ENCODE data around the gene CSTPP1.

Gene CSTPP1, protein sequence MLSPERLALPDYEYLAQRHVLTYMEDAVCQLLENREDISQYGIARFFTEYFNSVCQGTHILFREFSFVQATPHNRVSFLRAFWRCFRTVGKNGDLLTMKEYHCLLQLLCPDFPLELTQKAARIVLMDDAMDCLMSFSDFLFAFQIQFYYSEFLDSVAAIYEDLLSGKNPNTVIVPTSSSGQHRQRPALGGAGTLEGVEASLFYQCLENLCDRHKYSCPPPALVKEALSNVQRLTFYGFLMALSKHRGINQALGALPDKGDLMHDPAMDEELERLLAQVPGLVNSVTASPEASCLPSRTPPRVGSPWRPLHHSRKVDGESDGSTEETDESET

DNA sequence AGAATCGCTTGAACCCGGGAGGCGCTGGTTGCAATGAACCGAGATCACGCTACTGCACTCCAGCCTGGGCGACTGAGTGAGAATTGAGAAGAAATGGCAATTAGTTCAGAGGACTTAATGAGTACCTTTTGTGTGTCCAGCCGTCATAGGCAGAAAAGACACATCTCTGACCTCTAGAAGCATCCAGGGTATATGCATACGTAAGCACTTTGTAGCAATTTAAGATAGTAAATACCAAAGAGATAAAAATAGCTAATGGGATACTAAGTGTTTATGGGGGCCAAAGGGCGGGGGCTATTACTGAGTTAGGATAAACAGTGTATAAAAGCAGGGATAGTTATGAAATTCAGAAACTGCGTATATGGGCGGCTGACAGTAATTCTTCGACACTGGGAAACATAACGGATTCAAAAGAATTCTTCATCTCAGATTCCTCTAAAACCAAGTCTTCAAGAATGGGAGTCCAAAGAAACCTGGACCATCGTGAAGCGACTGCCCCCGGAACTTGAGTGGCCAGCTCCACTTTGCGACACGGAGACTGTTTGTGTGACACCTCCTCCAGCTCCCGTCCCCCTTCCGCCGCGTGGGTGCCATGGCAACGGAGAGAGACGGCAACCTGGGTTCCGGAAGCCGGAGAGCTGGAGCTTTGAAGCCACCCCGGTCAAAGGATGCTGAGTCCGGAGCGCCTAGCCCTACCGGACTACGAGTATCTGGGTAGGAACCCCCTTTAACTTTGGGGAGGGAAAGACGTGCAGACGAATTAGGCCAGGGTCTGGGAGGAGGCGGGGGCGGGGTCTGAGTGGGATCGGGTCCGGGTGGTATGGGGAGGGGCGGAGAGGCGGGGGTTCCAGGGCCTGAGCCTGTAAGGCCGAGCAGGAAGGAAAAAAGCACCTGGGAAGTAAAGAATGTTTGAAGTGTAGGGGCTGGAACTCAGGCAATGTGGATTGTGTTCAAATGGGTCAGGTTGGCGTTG lies at the start of gene CSTPP1:
TSS of gene CSTPP1 (plus strand) at position 624 of the 973 bp plus-strand sequence. CDS start at position 669, 45 bp downstream.
- peak; percentile 21 for DNase-seq

DNA sequence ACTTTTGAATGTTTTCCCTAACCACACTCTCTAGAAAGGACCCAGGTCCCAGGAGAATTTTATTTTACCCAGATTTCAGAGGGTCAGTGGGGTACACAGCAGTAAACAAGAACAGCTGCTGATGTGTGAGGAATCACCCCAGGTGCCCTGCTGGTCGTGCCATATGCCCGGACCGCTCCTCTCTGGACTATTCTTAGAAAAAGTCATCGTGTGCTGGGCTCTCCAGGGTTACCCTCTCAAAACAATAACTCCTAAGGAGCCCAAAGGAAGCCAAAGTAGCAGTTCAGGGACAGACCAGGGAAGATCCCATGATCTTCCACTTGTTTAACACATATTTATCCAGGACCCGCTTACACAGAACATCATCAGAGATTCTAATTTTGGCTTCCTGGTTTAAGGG lies 47.9 kb upstream of the CSTPP1 start:
- DNase-seq = no peak

DNA sequence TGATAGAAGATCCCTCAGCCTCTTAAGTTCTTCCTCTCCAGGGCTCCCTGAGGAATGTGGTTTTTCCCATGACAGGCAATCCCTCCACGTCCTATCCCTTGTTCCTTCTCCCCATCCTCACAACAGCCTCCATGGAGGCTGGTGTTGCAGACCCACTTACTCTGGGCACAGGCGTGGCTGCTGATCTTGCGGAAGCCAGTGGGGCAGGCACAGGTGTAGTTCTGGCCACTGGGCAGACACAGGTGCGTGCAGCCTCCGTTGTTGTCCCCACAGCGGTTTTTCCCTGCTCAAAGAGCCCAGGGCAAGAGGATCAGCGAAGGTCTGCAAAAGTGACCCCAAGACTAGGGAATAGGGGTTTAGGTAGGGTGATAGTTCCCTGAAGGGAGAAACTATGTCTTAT lies 47.3 kb upstream of the CSTPP1 start:
- no peak for DNase-seq

- DNase-seq = no peak
These were observed 46.7 kb upstream of the CSTPP1 start for GRCh38 chr11:46889689-46890475.

DNA sequence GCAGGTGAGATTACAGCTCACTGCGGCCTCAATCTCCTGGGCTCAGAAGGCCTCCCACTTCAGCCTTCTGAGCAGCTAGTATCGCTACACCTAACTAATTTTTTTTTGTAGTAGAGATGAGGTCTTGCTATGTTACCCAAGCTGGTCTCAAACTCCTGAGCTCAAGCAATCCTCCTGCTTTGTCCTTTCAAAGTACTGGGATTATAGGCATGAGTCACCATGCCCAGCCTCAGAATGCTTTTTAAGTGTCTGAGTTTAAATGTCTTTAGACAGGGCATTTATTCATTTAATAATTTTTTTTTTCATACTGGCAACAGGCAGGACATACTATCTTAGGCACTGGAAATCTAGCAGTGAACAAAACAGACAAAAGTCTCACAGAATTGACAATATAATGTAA lies 45.9 kb upstream of the CSTPP1 start:
- no peak for DNase-seq

- DNase-seq = no peak
These were observed 44.5 kb upstream of the CSTPP1 start for GRCh38 chr11:46892109-46892508.

DNA sequence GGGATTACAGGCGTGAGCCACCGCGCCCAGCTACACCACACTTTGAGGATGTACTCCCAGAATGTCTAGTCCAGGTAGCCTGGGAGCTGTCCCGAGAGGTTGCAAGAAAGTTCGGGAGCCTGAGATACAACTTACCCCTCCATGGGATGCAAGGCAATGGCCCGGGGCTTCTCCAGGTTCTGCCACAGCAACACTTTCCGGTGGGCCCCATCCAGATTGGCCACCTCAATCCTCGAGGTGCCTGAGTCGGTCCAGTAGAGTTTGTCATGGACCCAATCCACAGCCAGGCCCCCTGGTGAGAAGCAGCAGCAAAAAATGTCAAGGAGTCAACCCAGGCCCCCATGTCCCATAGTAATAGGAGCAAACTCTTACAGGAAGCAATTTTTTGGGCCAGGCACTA lies 43.7 kb upstream of the CSTPP1 start:
- DNase-seq = no peak

DNA sequence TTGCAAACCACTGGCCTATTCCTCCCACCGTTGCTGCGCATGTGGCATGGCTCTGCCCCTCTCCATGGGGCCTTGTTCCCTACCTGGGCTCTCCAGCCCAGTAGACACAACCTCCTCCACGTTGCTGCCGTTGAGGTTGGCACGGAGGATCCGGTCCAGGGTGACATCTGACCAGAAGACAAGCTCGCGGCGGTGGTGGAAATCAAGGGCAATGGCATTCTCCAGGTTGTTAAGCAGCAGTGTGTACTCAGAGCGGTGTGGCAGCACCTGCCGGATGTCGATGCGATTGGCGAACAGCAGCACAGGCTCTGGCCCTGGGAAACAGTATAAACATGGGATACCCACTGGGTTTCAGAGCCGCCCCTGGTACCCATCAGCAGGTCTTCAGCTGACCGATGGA lies 42.1 kb upstream of the CSTPP1 start:
- no peak for DNase-seq

DNA sequence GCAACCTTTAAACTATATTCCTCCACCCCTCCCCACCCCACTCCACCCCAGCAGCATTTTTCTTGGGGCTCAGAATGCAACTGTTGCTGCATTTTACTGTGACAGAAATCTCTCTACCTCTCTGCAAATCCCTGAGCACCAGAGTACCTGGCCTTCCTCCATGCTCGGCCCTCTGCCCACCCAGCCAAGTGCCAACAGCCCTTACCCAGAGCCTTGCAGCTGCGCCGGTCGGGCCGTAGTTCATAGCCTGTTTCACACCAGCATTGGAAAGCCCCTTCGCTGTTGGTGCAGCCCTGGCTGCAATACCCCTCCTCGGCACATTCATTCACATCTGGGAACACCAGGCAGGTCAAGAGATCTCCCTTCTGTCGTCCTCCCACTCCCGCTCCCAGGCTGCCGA lies 41.6 kb upstream of the CSTPP1 start:
- DNase-seq = no peak

- no peak for DNase-seq
These were observed 40.7 kb upstream of the CSTPP1 start for GRCh38 chr11:46895821-46896220.

- DNase-seq = no peak
These were observed 39.7 kb upstream of the CSTPP1 start for GRCh38 chr11:46896719-46897406.

DNA sequence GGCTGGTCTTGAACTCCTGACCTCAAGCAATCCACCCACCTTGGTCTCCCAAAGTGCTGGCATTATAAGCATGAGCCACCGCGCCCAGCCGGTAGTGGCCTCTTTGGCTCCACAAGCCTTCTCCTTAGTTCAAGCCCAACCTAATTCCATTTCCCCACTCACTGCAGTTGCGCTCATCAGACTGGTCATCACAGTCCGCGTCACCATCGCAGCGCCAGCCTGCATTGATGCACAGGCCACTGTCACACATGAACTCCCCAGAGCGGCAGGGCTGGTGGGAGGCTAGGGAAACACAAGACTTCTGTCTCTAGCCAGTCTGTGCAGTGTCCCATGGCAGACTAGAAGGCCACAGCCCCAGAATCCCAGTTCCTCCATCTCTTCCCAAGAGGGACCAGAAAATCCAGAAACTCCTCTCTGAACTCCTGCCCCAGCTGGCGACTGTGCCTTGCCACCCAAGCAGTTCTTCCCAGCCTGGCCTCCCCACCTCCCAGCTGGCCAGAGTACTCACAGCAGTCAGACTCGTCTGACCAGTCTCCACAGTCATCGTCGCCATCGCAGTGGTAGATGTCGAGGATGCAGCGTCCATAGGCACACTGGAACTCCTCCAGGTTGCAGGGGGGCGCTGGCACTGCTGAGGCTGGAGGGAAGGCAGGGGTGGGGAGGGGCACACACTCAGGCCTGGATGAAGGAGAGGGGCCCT lies 38.0 kb upstream of the CSTPP1 start:
- no peak for DNase-seq

DNA sequence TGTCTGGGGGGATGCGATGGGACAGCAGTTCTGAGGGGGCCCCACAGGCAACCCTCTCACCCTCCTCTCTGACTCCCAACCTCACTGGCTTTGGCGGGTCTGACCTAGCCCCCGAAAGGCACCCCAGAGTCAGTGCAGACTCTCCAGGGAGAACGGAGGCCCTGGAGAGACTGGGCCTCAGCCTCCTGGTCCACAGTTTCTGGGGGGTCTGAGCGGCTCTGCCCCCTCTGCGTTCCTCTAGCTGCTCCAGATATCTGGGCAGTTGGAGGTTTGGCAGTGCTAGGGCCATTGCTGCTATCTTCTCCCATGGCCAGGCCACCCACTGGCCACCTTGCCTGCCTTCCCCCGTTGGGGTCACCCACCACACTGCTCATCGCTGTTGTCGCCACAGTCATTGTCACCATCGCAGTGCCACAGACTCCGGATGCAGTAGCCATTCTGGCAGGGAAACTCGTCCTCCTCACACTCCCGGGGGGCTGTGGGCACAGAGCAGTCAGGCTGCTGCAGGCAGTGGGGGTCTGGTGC lies 37.0 kb upstream of the CSTPP1 start:
- no peak for DNase-seq

DNA sequence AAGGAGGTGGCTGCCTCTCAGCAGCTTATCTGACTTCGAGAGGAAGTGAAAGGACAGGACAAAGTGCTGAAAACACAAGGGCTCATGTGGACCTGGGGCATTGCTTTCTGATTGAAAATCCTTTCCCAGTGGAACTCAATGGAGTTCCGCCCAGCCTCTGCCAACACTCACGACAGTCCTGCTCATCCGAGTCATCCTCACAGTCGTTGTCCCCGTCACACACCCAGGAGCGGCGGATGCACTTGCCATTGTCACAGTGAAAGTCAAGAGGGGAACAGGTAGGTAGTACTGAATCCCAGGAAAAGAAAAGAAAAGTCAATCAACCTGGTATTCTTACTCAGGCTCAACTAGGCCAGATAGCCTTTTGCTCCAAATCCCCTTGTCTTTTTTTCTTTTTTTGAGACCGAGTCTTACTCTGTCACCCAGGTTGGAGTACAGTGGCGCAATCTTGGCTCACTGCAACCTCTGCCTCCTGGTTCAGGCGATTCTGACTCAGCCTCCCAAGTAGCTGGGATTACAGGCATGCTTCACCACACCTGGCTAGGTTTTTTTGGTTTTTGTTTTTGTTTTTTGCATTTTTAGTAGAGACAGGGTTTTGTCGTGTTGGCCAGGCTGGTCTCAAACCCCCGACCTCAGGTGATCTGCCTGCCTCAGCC lies 36.3 kb upstream of the CSTPP1 start:
- DNase-seq = no peak

- DNase-seq = no peak
These were observed 35.4 kb upstream of the CSTPP1 start for GRCh38 chr11:46901156-46901555.

- no peak for DNase-seq
These were observed 33.9 kb upstream of the CSTPP1 start for GRCh38 chr11:46902694-46903093.

GRCh38 chr11:46903846-46904245 lies 32.7 kb upstream of the CSTPP1 start:
- DNase-seq = no peak

DNA sequence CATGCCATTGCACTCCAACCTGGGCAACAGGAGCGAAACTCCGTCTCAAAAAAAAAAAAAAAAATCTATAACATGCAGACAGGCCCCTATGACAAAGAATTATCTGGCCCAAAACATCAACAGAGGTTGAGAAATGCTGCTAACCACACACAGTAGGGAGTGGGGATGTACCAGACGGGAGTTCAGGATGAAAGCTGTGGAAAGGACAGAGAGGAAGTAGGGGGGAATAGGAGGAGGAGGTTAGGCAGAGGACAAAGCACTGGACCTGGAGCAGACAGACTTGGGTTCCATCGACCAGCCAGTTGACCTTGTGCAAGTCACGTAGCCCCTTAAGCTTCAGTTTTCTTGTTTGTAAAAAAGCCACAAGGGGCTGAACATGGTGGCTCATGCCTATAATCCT lies 30.8 kb upstream of the CSTPP1 start:
- no peak for DNase-seq

GRCh38 chr11:46906609-46907041 lies 29.9 kb upstream of the CSTPP1 start:
- no peak for DNase-seq

- no peak for DNase-seq
These were observed 29.0 kb upstream of the CSTPP1 start for GRCh38 chr11:46907606-46908005.

- no peak for DNase-seq
These were observed 23.9 kb upstream of the CSTPP1 start for GRCh38 chr11:46912526-46913150.
